ENCODE data around the gene ZKSCAN4.

The ZKSCAN4 gene

GRCh38 chr6:28235912-28236452, 16.1 kb downstream of the ZKSCAN4 start:
- H3K9me3 ChIP-seq, result no peaks in the 10 kb centered on the region
- TF ChIP-seq CTCF (IDR thresholded peaks at IDR 0.05), result no peak
- no peak overlapping the region for H3K27ac ChIP-seq
- H3K36me3 ChIP-seq, result peaks cover 20 to 35% (median 28%) of the 10 kb centered on the region in 3 donors
- intact Hi-C loops (cut with DNase I; ENCODE audit: low total_unique reads), result no loop called here
- DNase-seq, result no peak
- no peaks in the 10 kb centered on the region for H3K27me3 ChIP-seq
- no peak overlapping the region for H3K4me3 ChIP-seq
- H3K4me1 ChIP-seq, result no peaks in the 10 kb centered on the region

DNA sequence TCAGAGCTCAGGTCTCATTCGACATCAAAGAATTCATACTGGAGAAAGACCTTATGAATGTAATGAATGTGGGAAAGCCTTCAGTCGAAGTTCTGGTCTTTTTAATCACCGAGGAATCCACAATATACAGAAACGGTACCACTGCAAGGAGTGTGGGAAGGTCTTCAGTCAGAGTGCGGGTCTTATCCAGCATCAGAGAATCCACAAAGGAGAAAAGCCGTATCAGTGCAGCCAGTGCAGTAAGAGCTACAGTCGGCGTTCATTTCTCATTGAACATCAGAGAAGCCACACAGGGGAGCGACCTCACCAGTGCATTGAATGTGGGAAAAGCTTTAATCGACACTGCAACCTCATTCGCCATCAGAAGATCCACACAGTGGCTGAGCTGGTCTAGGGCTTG, 19.3 kb downstream of the ZKSCAN4 start:
- Histone ChIP-seq H3K27ac (no peak overlapping the region), H3K9me3 (no peaks in the 10 kb centered on the region), H3K4me1 (no peaks in the 10 kb centered on the region), H3K27me3 (no peaks in the 10 kb centered on the region), H3K36me3 (peaks cover 52 to 67% (median 52%) of the 10 kb centered on the region in 3 donors), H3K4me3 (no peak overlapping the region)
- no peak for TF ChIP-seq CTCF (IDR thresholded peaks at IDR 0.05)
- intact Hi-C loops (cut with DNase I; ENCODE audit: low total_unique reads), result no loop called here
- DNase-seq, result no peak

DNA sequence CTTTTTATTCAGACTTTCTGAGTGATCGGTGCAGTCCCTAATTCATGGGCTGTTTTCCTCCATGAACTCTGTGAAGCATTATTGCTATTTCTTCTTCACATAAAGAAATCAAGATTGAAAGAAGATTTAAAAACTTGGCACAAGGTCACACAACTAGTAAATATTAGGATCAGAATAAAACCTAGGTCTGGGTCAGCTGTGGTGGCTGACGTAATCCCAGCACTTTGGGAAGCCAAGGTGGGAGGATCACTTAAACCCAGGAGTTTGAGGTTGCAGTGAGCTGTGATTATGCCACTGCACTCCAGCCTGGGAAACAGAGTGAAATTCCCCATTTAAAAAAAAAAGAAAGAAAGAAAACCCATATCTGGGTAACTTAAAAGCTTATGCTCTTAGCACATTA, 25.6 kb downstream of the ZKSCAN4 start:
- Histone ChIP-seq H3K4me3 (no peak overlapping the region), H3K36me3 (peaks cover 38 to 46% (median 40%) of the 10 kb centered on the region in 3 donors), H3K4me1 (peaks cover 0 to 11% (median 7%) of the 10 kb centered on the region in 4 donors), H3K9me3 (no peaks in the 10 kb centered on the region), H3K27me3 (peaks cover 0 to 3% of the 10 kb centered on the region in 2 donors), H3K27ac (no peak overlapping the region)
- intact Hi-C loops (cut with DNase I; ENCODE audit: low total_unique reads), result loop anchor here (10.0 kb wide), 2 partner anchors 102 to 128 kb away; partner anchors contain the start of gene ZSCAN16
- DNase-seq, result no peak
- TF ChIP-seq CTCF (IDR thresholded peaks at IDR 0.05), result no peak

DNA sequence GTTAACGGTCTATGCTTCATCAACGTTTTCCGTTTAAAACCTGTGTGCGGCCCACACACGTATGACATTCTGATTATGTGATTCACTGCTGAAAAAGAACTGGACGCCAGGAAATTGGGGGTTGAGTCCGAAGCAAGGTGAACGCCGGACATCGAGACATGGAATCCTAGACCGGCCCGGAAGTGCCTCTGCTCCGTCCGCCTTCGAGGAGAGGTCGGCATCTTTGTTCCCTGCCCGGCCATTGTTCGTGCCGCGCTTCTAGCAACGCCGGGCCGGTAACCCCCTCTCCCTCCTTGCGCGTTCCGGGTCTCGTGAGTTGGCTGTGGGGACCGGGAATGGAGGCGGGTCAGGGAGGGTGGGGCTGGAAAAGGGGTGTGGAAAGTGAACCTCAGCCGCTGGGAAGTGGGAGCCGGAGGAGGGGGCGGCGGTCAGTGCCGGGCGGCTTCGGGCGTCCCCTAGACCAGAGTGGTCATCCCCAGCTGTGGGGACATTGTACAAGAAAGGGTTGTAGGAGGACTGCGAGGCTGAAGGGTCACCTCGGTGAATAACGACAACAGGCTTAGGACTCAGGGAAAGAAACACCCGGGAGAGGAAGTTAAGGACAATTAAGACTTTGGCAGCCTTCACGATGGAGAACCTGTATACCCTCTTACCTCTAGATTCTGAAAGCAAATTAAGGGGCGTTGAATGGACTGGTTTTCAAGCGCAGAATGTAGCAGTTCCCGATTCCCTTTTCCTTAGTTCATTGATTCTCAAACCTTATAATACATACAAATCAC, 26.8 kb downstream of the ZKSCAN4 start, which contains the start of gene ZSCAN9:
Gene ZSCAN9, plus strand, starts transcription at position 220 of the 779 bp plus-strand sequence. CDS start 1,810 bp downstream, outside the sequence.
- peaks cover 28 to 34% (median 29%) of the 10 kb centered on the region in 3 donors for H3K36me3 ChIP-seq
- H3K4me3 ChIP-seq, result peak within 1 kb of the TSS; percentile 69 to 72
- no peak for TF ChIP-seq CTCF (IDR thresholded peaks at IDR 0.05)
- H3K9me3 ChIP-seq, result no peaks in the 10 kb centered on the region
- H3K4me1 ChIP-seq, result peaks cover 0 to 11% (median 7%) of the 10 kb centered on the region in 4 donors
- peaks cover 0 to 3% of the 10 kb centered on the region in 2 donors for H3K27me3 ChIP-seq
- DNase-seq, result peak; percentile 88 to 92
- H3K27ac ChIP-seq, result peak within 1 kb of the TSS; percentile 78 to 80
- intact Hi-C loops (cut with DNase I; ENCODE audit: low total_unique reads), result loop anchor here (10.0 kb wide), 2 partner anchors 100 to 130 kb away; partner anchors contain the start of gene ZSCAN16

DNA sequence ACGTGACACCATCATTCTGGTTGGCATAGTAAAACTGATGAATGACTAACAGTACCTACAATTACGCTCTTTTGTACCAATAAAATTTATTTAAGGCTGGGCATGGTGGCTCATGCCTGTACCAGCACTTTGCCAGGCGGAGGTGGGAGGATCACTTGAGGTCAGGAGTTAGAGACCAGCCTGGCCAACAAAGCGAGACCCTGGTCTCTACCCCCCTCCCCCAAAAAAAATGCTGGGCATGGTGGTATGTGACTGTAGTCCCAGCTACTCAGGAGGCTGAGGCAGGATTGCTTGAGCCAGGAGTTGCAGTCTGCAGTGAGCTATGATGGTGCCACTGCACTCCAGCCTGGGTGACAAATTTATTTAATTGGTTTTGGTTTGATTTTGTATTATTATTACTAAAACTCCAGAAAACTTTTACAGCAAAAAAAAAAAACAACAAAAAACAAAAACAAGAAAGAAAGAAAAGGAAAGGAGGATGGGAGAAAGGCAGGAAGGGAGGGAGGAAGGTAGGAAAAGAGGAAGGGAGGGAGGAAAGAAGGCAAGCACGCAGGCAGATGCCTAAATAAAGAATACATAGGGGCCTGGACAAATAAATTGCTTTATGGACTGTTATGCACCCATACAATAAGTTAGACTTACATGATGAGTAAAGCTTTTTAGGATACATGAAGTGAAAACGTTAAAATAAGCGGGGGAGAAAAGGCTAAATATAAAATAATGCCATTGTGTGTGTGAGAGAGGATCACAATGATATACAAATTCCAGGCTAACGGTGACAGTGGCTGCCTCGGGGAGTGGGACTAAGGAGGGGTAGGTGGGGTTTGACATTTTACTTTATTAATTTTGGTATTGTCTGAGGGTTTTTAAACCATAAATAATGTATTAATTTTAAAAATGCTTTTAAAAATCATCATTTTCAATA, 27.7 kb downstream of the ZKSCAN4 start:
- no peak for TF ChIP-seq CTCF (IDR thresholded peaks at IDR 0.05)
- peaks cover 0 to 12% (median 7%) of the 10 kb centered on the region in 4 donors for H3K4me1 ChIP-seq
- no peak for DNase-seq
- H3K27ac ChIP-seq, result peak overlapping the region; percentile 78 to 80
- no peaks in the 10 kb centered on the region for H3K9me3 ChIP-seq
- H3K27me3 ChIP-seq, result peaks cover 0 to 3% of the 10 kb centered on the region in 2 donors
- intact Hi-C loops (cut with DNase I; ENCODE audit: low total_unique reads), result loop anchor here (10.0 kb wide), 2 partner anchors 100 to 130 kb away; partner anchors contain the start of gene ZSCAN16
- H3K36me3 ChIP-seq, result peaks cover 20 to 25% (median 21%) of the 10 kb centered on the region in 3 donors
- H3K4me3 ChIP-seq, result peak overlapping the region; percentile 69 to 72

Data from tibial artery (tissue), 4 donors.